Naive thymus-derived CD4-positive, alpha-beta T cell (primary cell): Measurements from ENCODE around the gene STK38. TPM values are rescaled to one million over a fixed set of nuclear protein-coding genes. Genes with fewer than 3 reads are reported as not detected.

Source experiments
- ATAC-seq: fragments of 150-1000 bp; cut with Tn5 transposase; 2 replicates; pipeline ENCODE4 v1.10.0; 2021; ENCODE audit warnings: mild to moderate bottlenecking, moderate library complexity
- CTCF ChIA-PET: fragments of 350-600 bp; sonication (Branson Sonifier 250); formaldehyde crosslinking; loops from one replicate; lab custom pipeline; 2021; ENCODE audit warnings: antibody characterized with exemption; lab: Charles Lee
- POLR2A ChIA-PET: fragments of 350-600 bp; sonication (Branson Sonifier 250); formaldehyde crosslinking; loops from one replicate; lab custom pipeline; 2021; ENCODE audit warnings: antibody characterized with exemption, inconsistent platforms; lab: Charles Lee
- DNase-seq, 9 donors: peaks; one replicate each; pipeline versions ENCODE4 v3.0.0 to v3.0.0-alpha.2; 2020 to 2022; ENCODE audit warnings: mixed read lengths in 1 of 9
- H3K27ac ChIP-seq: one replicate; pipeline ENCODE4 v1.7.0; 2013; ENCODE audit warnings: mild to moderate bottlenecking, low read depth, low read length, moderate library complexity
- H3K27me3 ChIP-seq, 2 donors: one replicate each; pipeline ENCODE4 v1.7.0; 2013; ENCODE audit warnings: low read length in 2 of 2, mild to moderate bottlenecking in 2 of 2, moderate library complexity in 2 of 2; ENCODE audit not compliant: control insufficient read depth in 2 of 2, insufficient read depth in 2 of 2
- H3K36me3 ChIP-seq, 3 experiments: 1 replicate in 2 of 3; 2 replicates in 1 of 3; pipeline ENCODE4 v1.7.0; 2013; ENCODE audit warnings: low read length in 3 of 3, mild to moderate bottlenecking in 3 of 3, moderate library complexity in 1 of 3; ENCODE audit not compliant: insufficient read depth in 3 of 3, control insufficient read depth in 2 of 3
- H3K4me1 ChIP-seq, 2 donors: one replicate each; pipeline ENCODE4 v1.7.0; 2013; ENCODE audit warnings: low read length in 2 of 2, mild to moderate bottlenecking in 2 of 2, moderate library complexity in 1 of 2; ENCODE audit not compliant: control insufficient read depth in 2 of 2, insufficient read depth in 2 of 2
- H3K4me3 ChIP-seq: 2 replicates; pipeline ENCODE4 v1.7.0; 2013; ENCODE audit warnings: mild to moderate bottlenecking, low read length
- H3K9me3 ChIP-seq, 3 experiments: 1 replicate in 2 of 3; 2 replicates in 1 of 3; pipeline ENCODE4 v1.7.0; 2013; ENCODE audit warnings: low read length in 3 of 3; ENCODE audit not compliant: control insufficient read depth in 2 of 3
- H3K27ac Mint-ChIP-seq, 9 donors: one replicate each; pipeline ENCODE4 v1.8.0; 2020 to 2022; ENCODE audit warnings: mixed read lengths in 9 of 9, mild to moderate bottlenecking in 8 of 9, moderate library complexity in 5 of 9, inconsistent platforms in 2 of 9
- H3K27me3 Mint-ChIP-seq, 5 donors: one replicate each; pipeline ENCODE4 v1.8.0; 2021 to 2022; ENCODE audit warnings: mixed read lengths in 5 of 5, mild to moderate bottlenecking in 1 of 5
- H3K36me3 Mint-ChIP-seq, 5 donors: one replicate each; pipeline ENCODE4 v1.8.0; 2020 to 2022; ENCODE audit warnings: mixed read lengths in 5 of 5, mild to moderate bottlenecking in 3 of 5, inconsistent platforms in 1 of 5
- H3K4me1 Mint-ChIP-seq, 7 donors: one replicate each; pipeline ENCODE4 v1.8.0; 2020 to 2022; ENCODE audit warnings: mixed read lengths in 7 of 7, mild to moderate bottlenecking in 3 of 7, inconsistent platforms in 1 of 7
- H3K4me3 Mint-ChIP-seq, 10 donors: one replicate each; pipeline ENCODE4 v1.8.0; 2020 to 2022; ENCODE audit warnings: mild to moderate bottlenecking in 10 of 10, mixed read lengths in 10 of 10, moderate library complexity in 6 of 10, inconsistent platforms in 2 of 10
- H3K9me3 Mint-ChIP-seq, 11 donors: one replicate each; pipeline ENCODE4 v1.8.0; 2020 to 2022; ENCODE audit warnings: mixed read lengths in 11 of 11, mild to moderate bottlenecking in 4 of 11, inconsistent platforms in 1 of 11, moderate library complexity in 1 of 11
- intact Hi-C, 2 donors: fragments of 100-400 bp; cut with micrococcal nuclease; formaldehyde crosslinking; loops; one replicate each; pipeline ENCODE4 v1.15.1; 2023
- polyA plus RNA-seq, 2 donors: library from polyadenylated mRNA; unstranded; fragments of 300-500 nt; fragmentation: Illumina TruSeq; gene quantifications; one replicate each; pipeline ENCODE4 v1.2.3, GENCODE V29; 2021
- total RNA-seq, 6 experiments: library from RNA in 5 of 6; stranded (reverse) in 5 of 6; gene quantifications; 1 replicate in 5 of 6; 2 replicates in 1 of 6; pipeline ENCODE4 v1.2.3 and lab custom pipeline; 2021 to 2026

The STK38 gene
- total RNA-seq (100 to 1,000 TPM in 2 of 5 experiments, 10 to 100 TPM in 3; 68.5 to 193 (median 95.0) TPM), polyA plus RNA-seq (100 to 1,000 TPM in 1 of 2 donors, 10 to 100 TPM in 1; 56.6 to 123 TPM), total RNA-seq (lab: John Stamatoyannopoulos, UW) (274 reads per million, percentile 95 among the genes with 10 or more reads in this experiment)

GRCh38 chr6:36546920-36547645 is at the start of gene STK38:
STK38 (minus strand) TSS chr6:36547479; CDS start chr6:36540202, 7,277 bp downstream.
- DNase-seq (peak; percentile 79 to 93 (median 88)), ATAC-seq (peak; percentile 90)
- Mint-ChIP-seq H3K27ac (peak within 1 kb of the TSS; percentile 89 to 99 (median 98)), H3K27me3 (no peaks in the 10 kb centered on the region), H3K4me3 (peak within 1 kb of the TSS; percentile 96 to 99 (median 98)), H3K36me3 (peaks cover 4 to 20% (median 12%) of the 10 kb centered on the region in 5 donors), H3K4me1 (peaks cover 15 to 59% (median 42%) of the 10 kb centered on the region in 7 donors), H3K9me3 (peaks cover 0 to 5% (median 0%) of the 10 kb centered on the region in 11 donors)
- intact Hi-C loops: loop anchor here (1.0 to 5.0 kb wide), 12 partner anchors 14 to 135 kb away; partner anchors contain the start of genes SRSF3 (in 2 of the 2), CDKN1A (in 1 of the 2), KCTD20 (in 1 of the 2) and PXT1 (in 1 of the 2)
- Histone ChIP-seq H3K27ac (peak within 1 kb of the TSS; percentile 95), H3K4me1 (peaks cover 29 to 38% of the 10 kb centered on the region in 2 donors), H3K9me3 (no peaks in the 10 kb centered on the region), H3K36me3 (peaks cover 0 to 8% (median 0%) of the 10 kb centered on the region in 3 experiments), H3K4me3 (peak within 1 kb of the TSS; percentile 98), H3K27me3 (no peaks in the 10 kb centered on the region)
- CTCF ChIA-PET: interaction anchor here (1.0 to 1.4 kb wide), 2 partner anchors 33 kb away, joined by 4 to 7 read pairs; no protein-coding TSS in a partner anchor
- POLR2A ChIA-PET: interaction anchor here (0.6 to 8.4 kb wide), 22 partner anchors 8 to 1489 kb away, joined by 3 to 288 read pairs (median 4); partner anchors contain the start of genes KCTD20, PIM1, PXT1 and SRSF3

- ChIA-PET CTCF (interaction anchor here (1.3 kb wide), 2 partner anchors 19 to 465 kb away, joined by 5 read pairs; no protein-coding TSS in a partner anchor), POLR2A (interaction anchor here (0.6 to 12.0 kb wide), 16 partner anchors 11 to 1337 kb away, joined by 3 to 288 read pairs (median 7); partner anchors contain the start of genes PPIL1 and STK38)
- Histone ChIP-seq H3K27ac (peak overlapping the region; percentile 98), H3K9me3 (no peaks in the 10 kb centered on the region), H3K36me3 (peaks cover 39 to 59% (median 44%) of the 10 kb centered on the region in 3 experiments), H3K4me1 (peaks cover 44 to 56% of the 10 kb centered on the region in 2 donors), H3K27me3 (no peaks in the 10 kb centered on the region), H3K4me3 (peak overlapping the region; percentile 85)
- DNase-seq (no peak), ATAC-seq (no peak)
- intact Hi-C loops: loop anchor here in 1 of 2 donors (5.0 to 10.0 kb wide), 2 partner anchors 472 to 576 kb away; partner anchors contain the start of gene PIM1
- H3K4me3 Mint-ChIP-seq: peak overlapping the region; percentile 90 to 99 (median 97)
- H3K27me3 Mint-ChIP-seq: peaks cover 0 to 3% (median 0%) of the 10 kb centered on the region in 5 donors
- peak overlapping the region; percentile 97 to 100 (median 99) for H3K27ac Mint-ChIP-seq
- peaks cover 29 to 59% (median 55%) of the 10 kb centered on the region in 5 donors for H3K36me3 Mint-ChIP-seq
- peaks cover 0 to 23% (median 0%) of the 10 kb centered on the region in 11 donors for H3K9me3 Mint-ChIP-seq
- peaks cover 34 to 66% (median 55%) of the 10 kb centered on the region in 7 donors for H3K4me1 Mint-ChIP-seq
These were observed 49.1 kb upstream of the STK38 start for GRCh38 chr6:36596356-36596755.

- DNase-seq: peak in 5 of 9 donors; percentile 31 to 45 (median 40)
- intact Hi-C loops: loop anchor here (1.0 to 10.0 kb wide), 12 partner anchors 7 to 577 kb away; partner anchors contain the start of genes KCTD20 (in 2 of the 2), PXT1 (in 2 of the 2), STK38 (in 2 of the 2) and MAPK14 (in 1 of the 2)
- peaks cover 31 to 58% (median 47%) of the 10 kb centered on the region in 7 donors for H3K4me1 Mint-ChIP-seq
- ChIA-PET CTCF (interaction anchor here (1.2 to 1.3 kb wide), 3 partner anchors 20 to 463 kb away, joined by 3 to 5 read pairs (median 5); no protein-coding TSS in a partner anchor), POLR2A (interaction anchor here (0.7 to 12.0 kb wide), 24 partner anchors 8 to 463 kb away, joined by 3 to 288 read pairs (median 6); partner anchors contain the start of genes KCTD20 and STK38)
- Histone ChIP-seq H3K9me3 (no peaks in the 10 kb centered on the region), H3K4me3 (peak overlapping the region; percentile 85), H3K27me3 (no peaks in the 10 kb centered on the region), H3K36me3 (peaks cover 27 to 47% (median 32%) of the 10 kb centered on the region in 3 experiments), H3K27ac (peak overlapping the region; percentile 98), H3K4me1 (peaks cover 31 to 42% of the 10 kb centered on the region in 2 donors)
- H3K9me3 Mint-ChIP-seq: peaks cover 0 to 22% (median 0%) of the 10 kb centered on the region in 11 donors
- peak overlapping the region; percentile 90 to 99 (median 97) for H3K4me3 Mint-ChIP-seq
- ATAC-seq: no peak
- peak overlapping the region; percentile 97 to 100 (median 99) for H3K27ac Mint-ChIP-seq
- peaks cover 23 to 52% (median 48%) of the 10 kb centered on the region in 5 donors for H3K36me3 Mint-ChIP-seq
- H3K27me3 Mint-ChIP-seq: peaks cover 0 to 3% (median 0%) of the 10 kb centered on the region in 5 donors
These were observed 47.8 kb upstream of the STK38 start for GRCh38 chr6:36594816-36595643.

GRCh38 chr6:36594029-36594815 is 46.9 kb upstream of the STK38 start, which contains the start of gene SRSF3:
SRSF3 (plus strand) TSS chr6:36594362; CDS start chr6:36596763, 2,401 bp downstream.
- ChIA-PET POLR2A (interaction anchor here (0.7 to 12.0 kb wide), 23 partner anchors 9 to 463 kb away, joined by 3 to 288 read pairs (median 6); partner anchors contain the start of genes KCTD20 and STK38), CTCF (interaction anchor here (0.7 to 1.2 kb wide), 2 partner anchors 49 to 74 kb away, joined by 3 read pairs; no protein-coding TSS in a partner anchor)
- ATAC-seq (peak; percentile 95), DNase-seq (peak; percentile 87 to 99 (median 97))
- H3K27ac Mint-ChIP-seq: peak within 1 kb of the TSS; percentile 97 to 100 (median 99)
- H3K9me3 Mint-ChIP-seq: peaks cover 0 to 18% (median 0%) of the 10 kb centered on the region in 11 donors
- no peaks in the 10 kb centered on the region for H3K27me3 ChIP-seq
- H3K36me3 ChIP-seq: peaks cover 20 to 39% (median 24%) of the 10 kb centered on the region in 3 experiments
- peaks cover 19 to 44% (median 40%) of the 10 kb centered on the region in 5 donors for H3K36me3 Mint-ChIP-seq
- peak within 1 kb of the TSS; percentile 85 for H3K4me3 ChIP-seq
- peaks cover 23 to 50% (median 39%) of the 10 kb centered on the region in 7 donors for H3K4me1 Mint-ChIP-seq
- peaks cover 0 to 3% (median 0%) of the 10 kb centered on the region in 5 donors for H3K27me3 Mint-ChIP-seq
- peaks cover 23 to 34% of the 10 kb centered on the region in 2 donors for H3K4me1 ChIP-seq
- H3K27ac ChIP-seq: peak within 1 kb of the TSS; percentile 98
- intact Hi-C loops: loop anchor here (1.0 to 10.0 kb wide), 11 partner anchors 8 to 575 kb away; partner anchors contain the start of genes KCTD20 (in 2 of the 2), PXT1 (in 2 of the 2), STK38 (in 2 of the 2) and MAPK14 (in 1 of the 2)
- peak within 1 kb of the TSS; percentile 90 to 99 (median 97) for H3K4me3 Mint-ChIP-seq
- no peaks in the 10 kb centered on the region for H3K9me3 ChIP-seq
